ENCODE data around the gene ROBO2.

Gene ROBO2

GRCh38 chr3:77506384-77506783 lies 466.5 kb downstream of the ROBO2 start:
- no peak for DNase-seq (ENCODE audit: low read depth)

DNA sequence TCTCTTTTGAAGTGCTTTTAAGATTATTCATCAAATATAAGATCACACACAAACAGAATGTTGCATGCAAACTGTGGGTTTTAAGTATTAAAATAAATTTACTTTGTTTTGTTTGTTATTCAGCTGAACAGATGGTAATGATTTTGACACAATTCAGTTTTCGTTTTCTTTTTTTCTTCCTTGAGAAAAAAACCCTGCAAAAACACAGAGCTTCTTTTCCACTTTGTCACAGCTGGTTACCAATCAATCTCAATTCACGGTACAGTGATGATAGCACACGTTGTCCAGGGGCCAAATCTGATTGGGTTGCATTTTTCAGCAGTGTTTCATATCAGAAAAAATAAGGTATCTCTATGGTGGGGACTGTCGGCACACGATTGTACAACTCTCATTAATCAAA lies 473.6 kb downstream of the ROBO2 start:
- DNase-seq (ENCODE audit: low read depth): no peak

GRCh38 chr3:77514766-77515165 lies 474.9 kb downstream of the ROBO2 start:
- DNase-seq (ENCODE audit: low read depth): no peak

DNA sequence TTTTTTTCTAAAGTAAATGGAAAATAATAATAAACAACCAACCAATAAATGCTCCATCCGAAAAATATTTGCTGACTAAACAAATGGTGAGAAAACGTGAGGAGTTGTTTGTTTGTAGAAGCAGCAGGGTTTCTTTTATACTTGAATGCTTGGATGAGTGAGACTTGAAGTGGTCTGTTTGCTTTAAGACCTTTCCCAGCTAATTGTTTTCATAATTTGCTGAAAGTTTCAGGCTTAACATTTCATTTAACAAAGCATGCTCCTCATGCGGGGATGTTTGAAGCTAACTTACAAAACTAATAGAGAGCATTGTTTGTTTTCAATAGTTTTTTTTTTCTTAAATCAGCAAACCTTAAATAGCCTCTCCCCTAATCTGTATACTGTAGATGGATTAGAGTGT lies 484.6 kb downstream of the ROBO2 start:
- DNase-seq (ENCODE audit: low read depth): no peak

DNA sequence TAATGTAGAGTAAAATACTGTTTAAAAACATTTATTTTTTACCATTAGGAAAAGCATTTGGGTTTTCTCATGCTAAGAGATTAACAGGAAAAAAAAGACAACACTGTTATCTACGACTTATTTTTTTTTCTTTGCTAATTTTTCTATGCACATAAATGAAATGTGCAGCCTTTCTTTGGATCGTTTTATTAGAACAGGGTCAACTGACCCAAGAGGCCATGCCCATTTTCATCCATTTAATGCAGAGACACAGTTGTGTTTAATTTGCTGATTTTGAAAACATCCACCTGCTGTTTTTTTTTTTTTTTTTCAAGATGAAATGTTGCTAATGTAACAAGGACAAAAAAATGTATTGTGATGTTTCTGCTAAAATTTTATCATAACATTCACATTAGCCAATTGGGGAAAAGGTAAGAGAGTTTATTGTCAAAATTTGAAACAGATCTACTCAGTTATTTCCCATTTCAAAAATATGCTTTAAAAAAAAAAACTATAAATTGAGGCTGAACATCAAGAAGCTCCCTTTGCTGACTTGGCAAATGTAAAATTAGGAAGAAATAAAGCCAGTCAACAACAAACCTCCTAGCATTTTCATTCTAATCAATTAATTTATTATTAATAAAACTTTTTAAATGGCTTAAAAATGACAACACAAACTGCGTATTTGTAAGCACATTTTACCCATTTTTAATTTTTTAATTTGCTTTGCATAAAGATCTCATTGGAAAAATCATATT lies 485.2 kb downstream of the ROBO2 start:
- DNase-seq (ENCODE audit: low read depth): no peak

DNA sequence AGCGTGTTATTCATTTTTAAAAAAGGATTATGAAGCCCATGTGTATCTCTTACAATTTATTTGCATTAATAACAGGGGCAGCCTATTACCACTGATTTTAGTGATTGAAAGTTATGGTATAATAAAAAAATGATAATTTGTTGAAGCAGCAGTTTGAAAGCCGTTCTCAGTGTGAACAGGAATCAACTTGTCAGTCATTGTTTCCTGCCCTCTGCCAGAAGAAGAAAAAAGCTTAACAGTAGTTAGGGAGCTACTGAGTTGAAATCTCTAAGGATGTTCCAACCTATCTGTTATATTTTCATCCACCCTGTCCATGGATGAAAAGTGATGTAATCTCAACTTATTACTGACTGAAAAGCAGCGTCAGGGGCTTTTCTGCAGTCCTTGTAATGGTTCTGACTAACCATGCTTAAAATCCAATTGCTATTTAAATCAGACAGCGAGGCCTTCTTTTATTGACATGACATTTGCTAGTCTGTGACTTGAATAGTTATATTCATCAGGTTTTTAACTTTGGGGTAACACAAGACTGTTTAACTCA lies 486.7 kb downstream of the ROBO2 start:
- no peak for DNase-seq (ENCODE audit: low read depth)

DNA sequence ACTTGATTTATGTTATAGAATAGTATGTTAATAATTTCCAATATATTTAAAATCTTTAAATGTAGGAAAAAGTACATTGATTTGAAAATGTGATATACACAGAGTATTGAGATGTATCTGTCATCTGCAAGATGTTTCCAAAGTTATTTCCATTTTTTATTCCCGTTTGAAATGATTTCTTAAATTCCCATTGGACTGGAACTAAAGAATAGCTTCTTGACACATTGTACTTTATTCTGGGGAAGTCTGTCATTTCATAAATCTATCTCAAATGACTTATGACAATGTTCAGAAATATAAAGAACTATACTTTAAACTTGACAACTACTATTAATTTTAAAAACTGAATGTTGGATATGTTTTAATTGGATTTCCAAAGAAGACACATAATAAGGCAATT lies 489.6 kb downstream of the ROBO2 start:
- DNase-seq (ENCODE audit: low read depth): no peak

GRCh38 chr3:77530870-77531269 lies 491.0 kb downstream of the ROBO2 start:
- DNase-seq (ENCODE audit: low read depth): no peak

- no peak for DNase-seq (ENCODE audit: low read depth)
Observed at GRCh38 chr3:77535116-77535515, 495.2 kb downstream of the ROBO2 start.

DNA sequence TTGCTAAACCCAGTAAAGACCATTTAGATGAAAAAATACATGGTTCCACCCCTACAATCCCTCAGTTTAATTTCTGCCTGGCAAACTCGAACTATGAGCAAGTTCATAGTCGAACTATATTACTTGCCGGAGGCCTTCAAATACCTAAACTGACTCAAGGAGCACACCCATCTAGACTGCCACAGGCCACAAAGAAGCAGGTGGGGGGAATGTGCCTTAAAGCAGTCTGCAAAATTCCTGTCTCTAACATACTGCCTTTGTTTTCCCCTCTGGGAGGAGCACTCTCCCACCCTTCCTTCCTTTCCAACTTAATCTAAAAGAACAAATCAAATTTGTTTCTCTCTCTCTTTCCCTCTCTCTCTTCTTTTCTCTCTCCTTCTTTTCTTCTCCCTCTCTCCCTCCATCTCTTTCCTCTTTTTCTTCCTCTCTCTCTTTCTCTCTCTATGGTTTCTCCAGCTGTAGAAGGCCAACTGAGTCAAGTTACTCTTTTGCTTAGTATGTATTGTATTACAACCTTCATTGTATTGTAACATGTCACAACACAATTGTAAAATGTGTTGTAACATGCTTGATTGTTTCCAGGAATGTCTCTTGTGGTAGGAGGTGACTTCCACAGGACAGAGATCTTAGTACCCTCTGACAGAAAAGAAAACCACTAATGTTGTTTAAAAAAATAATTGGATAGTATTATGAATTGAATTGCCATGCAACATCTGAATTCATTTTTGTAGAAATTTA lies 496.3 kb downstream of the ROBO2 start:
- DNase-seq (ENCODE audit: low read depth): no peak

DNA sequence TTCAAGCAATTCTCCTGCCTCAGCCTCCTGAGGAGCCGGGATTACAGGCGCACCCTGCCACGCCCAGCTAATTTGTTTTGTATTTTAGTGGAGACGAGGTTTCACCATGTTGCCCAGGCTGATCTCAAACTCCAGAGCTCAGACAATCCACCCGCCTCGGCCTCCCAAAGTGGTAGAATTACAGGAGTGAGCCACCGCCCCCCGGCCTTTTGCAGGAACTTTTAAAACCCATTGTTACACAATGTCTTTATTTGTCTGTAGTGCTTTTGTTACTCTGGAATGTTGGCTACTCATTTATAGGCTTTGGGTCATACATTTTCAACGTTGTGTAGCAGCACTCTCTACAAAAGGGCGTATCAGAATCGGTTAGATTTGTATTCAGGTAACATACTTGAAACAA lies 499.1 kb downstream of the ROBO2 start:
- no peak for DNase-seq (ENCODE audit: low read depth)

GRCh38 chr3:77539677-77540076 lies 499.8 kb downstream of the ROBO2 start:
- no peak for DNase-seq (ENCODE audit: low read depth)

DNA sequence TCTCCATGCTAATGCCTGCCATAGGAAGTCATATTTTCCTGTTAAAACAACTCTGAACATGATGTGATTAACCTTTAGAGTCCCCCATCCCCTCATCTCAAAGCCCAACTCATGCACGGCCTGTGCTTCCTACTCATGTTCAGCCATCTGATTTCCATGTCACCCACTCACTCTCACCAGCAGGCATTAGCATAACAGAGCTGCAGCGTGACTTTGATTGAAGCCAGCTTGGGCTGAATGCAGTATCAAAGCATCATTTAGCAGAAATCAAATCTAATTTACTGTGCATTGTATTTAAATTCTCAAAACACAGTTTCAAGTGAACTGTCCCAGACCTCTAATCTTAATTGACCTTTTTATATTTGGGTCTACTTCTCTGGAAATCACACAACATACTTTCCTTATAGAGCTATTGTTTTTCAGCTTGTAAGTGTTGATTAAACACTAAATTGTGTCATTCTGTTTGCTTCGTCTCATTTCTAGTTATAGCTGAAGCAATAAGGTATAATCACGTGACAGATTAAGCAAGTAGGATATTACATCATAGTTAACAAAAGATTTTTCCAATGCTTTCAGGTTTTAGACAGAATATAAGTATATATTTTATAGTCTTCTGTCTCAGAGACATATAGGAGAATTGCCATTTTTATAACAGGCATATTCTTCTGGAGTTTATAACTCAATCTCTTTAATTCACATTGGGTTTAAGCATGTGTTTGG lies 501.5 kb downstream of the ROBO2 start:
- no peak for DNase-seq (ENCODE audit: low read depth)

DNA sequence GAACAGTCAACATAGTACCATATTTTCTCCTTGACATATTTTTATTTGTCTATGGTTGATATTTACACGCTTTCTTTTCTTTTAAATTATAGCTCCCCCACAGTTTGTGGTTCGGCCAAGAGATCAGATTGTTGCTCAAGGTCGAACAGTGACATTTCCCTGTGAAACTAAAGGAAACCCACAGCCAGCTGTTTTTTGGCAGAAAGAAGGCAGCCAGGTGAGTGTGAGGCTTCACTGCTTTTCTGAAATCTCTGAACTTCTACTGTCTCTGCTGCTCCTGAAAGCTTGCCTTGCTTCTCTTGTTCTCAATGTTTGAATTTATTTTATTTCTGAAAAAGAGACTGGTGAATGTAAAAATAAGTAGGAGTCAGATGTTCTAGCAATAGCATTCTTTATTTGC lies 506.3 kb downstream of the ROBO2 start:
- no peak for DNase-seq (ENCODE audit: low read depth)

- DNase-seq (ENCODE audit: low read depth): no peak
Observed at GRCh38 chr3:77549034-77549433, 509.1 kb downstream of the ROBO2 start.

- no peak for DNase-seq (ENCODE audit: low read depth)
Observed at GRCh38 chr3:77553240-77553639, 513.3 kb downstream of the ROBO2 start.

DNA sequence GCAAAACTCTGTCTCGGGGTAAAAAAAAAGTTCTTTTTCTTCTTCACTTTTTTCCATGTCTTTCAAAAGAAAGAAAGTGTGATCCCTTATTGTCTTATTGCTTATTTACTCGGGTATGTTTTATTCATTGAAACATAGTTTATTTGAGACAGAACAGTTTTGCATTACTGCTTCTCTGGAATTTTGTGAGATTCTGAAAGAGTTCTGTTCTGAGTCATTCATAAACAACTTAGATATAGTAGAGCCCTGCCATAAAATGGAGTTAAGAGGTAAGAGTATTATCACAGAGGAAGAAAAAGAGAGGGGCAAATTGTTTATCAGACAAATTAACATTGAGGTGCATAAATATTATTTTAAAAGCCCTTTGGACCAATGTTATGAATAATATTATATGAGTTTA lies 522.2 kb downstream of the ROBO2 start:
- no peak for DNase-seq (ENCODE audit: low read depth)

GRCh38 chr3:77563012-77563411 lies 523.1 kb downstream of the ROBO2 start:
- no peak for DNase-seq (ENCODE audit: low read depth)

DNA sequence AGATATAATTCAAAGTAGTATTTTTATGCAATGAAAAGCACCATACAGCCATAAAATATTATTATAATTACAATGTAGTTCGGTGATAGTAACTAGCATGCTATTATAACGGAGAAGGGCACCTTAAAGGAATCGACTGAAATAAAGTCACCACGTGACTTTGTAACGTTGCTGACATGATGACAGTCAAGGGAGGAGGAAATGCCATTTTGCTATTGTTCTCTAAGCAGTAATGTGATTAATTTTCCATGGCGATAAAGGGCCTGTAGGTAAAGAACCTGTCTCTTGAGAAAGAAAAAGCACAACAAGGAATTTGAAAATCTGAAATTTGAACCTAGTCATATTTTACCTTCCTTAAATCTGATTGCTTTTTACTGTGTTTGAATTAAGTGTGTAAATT lies 526.2 kb downstream of the ROBO2 start:
- no peak for DNase-seq (ENCODE audit: low read depth)

DNA sequence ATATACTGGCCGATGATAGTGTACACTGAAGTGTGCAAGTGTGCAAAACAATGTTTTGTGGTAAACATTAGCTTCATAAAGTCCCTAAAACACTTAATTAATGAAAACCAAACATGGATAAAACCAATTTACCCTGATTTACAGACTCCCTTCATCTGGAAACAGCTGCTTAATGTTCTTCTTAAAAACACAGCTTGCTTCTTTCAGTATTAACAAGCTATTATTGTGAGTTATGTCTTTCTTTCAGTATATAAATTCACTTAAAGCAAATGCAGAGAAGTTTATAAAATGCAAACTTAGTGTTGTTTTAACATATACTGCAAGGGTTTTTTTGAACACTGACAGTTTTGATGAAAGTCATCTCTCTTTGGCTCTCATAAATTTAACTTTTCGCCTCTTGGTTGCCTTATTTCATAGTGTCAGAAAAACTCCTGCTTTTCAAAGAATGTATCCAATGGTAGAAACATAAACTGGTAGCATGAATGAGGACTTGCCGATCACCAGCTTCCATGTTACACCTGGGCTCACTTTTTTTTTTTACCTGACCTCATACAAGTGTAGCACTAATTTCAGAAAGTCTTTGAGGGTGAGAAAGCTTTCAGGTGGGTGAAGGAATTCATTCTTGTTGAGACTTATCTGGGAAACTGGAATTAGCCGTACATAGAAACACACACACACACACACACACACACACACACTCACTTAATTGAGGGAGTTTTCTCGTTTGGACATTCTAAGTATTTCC lies 532.2 kb downstream of the ROBO2 start:
- DNase-seq (ENCODE audit: low read depth): no peak

DNA sequence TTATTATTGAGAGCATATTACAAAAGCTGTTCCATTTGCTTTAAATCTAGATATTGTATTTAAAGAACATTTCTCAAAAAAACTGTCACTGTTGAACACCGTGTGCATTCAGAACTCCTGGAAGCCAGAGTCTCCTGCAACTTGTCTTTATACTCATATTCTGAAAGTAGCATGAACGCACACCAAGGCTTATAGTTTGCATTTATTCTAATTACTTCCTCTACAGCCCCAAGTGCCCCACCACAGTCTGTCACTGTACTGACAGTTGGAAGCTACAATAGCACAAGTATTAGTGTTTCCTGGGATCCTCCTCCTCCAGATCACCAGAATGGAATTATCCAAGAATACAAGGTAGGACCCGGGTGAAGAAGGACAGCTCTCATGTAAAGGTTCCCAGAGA lies 537.4 kb downstream of the ROBO2 start:
- no peak for DNase-seq (ENCODE audit: low read depth)

- DNase-seq (ENCODE audit: low read depth): no peak
Observed at GRCh38 chr3:77586216-77586615, 546.3 kb downstream of the ROBO2 start.

Measured in activated T-helper 9 cell treated with anti-CD3 and anti-CD28 coated beads, Interleukin-2, amount 50 U/mL, for 16 hours (primary cell).